NCI-H510A (cell line): ENCODE measurements around the gene TMEM235.

Source experiments
- DNase-seq: peaks from one replicate; lab custom pipeline; 2025; lab: John Stamatoyannopoulos, UW

The TMEM235 gene

GRCh38 chr17:78272181-78272913 lies 40.9 kb downstream of the TMEM235 start:
- peak; percentile 77 for DNase-seq

- no peak for DNase-seq
Measured at GRCh38 chr17:78272914-78273258, 41.5 kb downstream of the TMEM235 start.

- no peak for DNase-seq
Measured at GRCh38 chr17:78273813-78274212, 42.4 kb downstream of the TMEM235 start.

DNA sequence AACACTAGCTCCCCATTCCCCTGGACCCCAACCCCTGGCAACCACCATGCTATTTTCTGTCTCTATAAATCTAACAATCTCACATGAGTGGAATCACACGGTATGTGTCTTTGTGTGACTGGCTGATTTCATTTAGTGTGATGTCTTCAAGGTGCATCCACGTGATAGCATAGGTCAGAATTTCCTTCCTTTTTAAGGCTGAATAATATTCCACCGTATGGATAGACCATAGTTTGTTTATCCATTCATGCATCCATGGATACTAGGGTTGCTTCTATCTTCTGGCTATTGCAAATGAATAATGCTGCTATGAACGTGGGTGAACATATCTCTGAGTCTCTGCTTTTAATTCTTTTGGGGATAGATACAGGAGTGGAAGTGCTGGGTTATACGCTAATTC lies 43.9 kb downstream of the TMEM235 start:
- no peak for DNase-seq

DNA sequence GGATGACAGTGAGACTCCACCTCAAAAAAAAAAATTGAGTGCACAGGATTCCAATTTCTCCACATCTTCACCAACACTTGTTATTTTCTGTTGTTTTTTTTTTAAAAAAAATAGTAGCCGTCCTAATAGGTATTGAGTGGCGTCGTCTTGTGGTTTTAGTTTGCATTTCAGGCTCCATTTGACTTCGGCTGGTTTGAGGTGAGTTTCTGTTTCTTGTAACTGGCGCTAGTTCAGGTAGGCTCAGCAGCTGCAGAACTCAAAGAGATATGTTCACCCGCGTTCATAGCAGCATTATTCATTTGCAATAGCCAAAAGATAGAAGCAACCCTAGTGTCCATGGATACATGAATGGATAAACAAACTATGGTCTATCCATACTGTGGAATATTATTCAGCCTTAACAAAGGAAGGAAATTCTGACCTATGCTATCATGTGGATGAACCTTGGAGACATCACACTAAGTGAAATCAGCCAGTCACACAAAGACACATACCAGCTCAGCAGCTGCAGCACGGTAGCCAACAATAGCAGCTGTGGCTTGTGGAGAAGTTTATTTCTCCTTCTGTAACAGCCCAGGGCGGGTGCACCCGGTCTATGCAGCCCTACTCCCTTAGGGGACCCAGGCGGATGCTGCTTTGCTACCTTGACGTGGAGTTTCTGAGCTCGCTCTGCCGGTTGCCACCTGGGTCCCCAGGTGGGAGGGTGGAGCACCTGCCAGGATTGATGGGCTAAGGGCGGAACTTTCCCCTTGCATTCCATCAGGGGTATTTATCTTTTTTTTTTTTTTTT lies 44.9 kb downstream of the TMEM235 start:
- no peak for DNase-seq

- peak; percentile 89 for DNase-seq
Measured at GRCh38 chr17:78278139-78278741, 46.8 kb downstream of the TMEM235 start.

DNA sequence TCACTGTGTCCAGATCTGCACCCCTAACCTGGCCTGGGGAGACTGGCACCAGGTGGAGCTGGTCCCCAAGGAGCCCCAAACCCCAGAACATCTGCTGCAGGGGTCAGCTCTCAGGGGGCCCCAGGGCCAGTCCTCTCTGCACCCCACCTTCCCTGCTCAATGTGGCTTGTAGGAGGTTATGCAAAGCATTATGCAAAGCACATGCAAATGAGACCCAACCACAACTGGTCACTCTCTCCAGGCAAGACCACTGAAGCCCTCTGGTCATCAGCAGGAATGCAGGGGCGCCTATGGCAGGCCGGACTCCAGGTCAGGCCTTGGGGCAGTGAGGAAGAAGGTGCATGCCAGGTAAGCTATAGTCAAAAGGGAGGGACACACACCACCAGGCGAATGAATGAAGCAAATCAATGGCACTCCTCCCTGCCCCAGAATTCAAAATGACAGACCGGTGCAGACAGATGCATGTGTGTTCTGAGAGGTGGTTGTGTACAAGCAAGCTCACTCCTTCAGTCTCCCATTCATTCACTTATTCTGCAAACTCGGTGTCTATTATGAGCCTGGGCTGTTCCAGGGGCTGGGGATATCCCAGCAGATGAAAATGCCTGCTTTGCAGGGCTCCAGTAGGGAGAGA lies 48.0 kb downstream of the TMEM235 start:
- DNase-seq = no peak

GRCh38 chr17:78281249-78281845 lies 49.9 kb downstream of the TMEM235 start:
- no peak for DNase-seq

- no peak for DNase-seq
Measured at GRCh38 chr17:78284146-78284545, 52.7 kb downstream of the TMEM235 start.

DNA sequence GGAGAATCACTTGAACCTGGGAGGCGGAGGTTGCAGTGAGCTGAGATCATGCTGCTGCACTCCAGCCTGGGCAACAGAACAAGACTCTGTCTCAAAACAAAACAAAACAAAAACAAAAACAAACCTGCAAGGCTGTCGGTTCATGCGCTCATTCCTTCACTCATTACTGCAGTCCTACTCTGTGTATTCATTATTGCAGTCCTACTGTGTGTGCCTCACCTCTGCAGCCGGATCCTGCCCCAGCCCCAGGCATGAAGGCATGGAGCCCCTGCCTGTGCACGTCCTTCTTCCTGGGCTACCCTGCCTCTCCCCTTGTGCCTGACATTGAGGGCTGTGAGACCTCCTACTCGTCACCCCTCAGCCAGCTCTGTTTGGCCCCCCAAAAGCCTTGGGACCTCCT lies 57.6 kb downstream of the TMEM235 start:
- no peak for DNase-seq

GRCh38 chr17:78289802-78290363 lies 58.5 kb downstream of the TMEM235 start:
- DNase-seq = peak; percentile 46
